H1 (cell line): Measurements from ENCODE around the gene MARK1. TPM values are rescaled to one million over a fixed set of nuclear protein-coding genes. Genes with fewer than 3 reads are reported as not detected.

ENCODE experiments used
- CTCF ChIA-PET: fragments of 300-600 bp; sonication (Branson Sonifier 250); formaldehyde crosslinking; loops from one replicate; lab custom pipeline; 2021; ENCODE audit not compliant: partially characterized antibody; lab: Charles Lee
- POLR2A ChIA-PET: fragments of 300-600 bp; sonication (Branson Sonifier 250); formaldehyde crosslinking; loops from one replicate; lab custom pipeline; 2021; ENCODE audit warnings: inconsistent platforms; ENCODE audit not compliant: partially characterized antibody; lab: Charles Lee
- DNase-seq, 2 experiments: peaks; one replicate each; pipeline versions ENCODE4 v3.0.0 to v3.0.0-alpha.2; 2010 to 2022; ENCODE audit warnings: low spot score in 2 of 2, low read depth in 1 of 2, mixed read lengths in 1 of 2
- FAIRE-seq: peaks from 2 replicates; lab custom pipeline; 2011; peaks lifted over from hg19 to GRCh38; lab: Jason Lieb, UNC
- H2AFZ ChIP-seq: 2 replicates; pipeline ENCODE4 v1.8.1; 2012; ENCODE audit warnings: low read length, inconsistent platforms
- H2AK5ac ChIP-seq: 2 replicates; pipeline ENCODE4 v1.6.1; 2013; ENCODE audit warnings: low read depth, low read length
- H2BK120ac ChIP-seq: replicated peaks from 2 replicates; pipeline ENCODE3; 2013; ENCODE audit warnings: low read depth, low read length, inconsistent platforms
- H2BK12ac ChIP-seq: 2 replicates; pipeline ENCODE4 v1.6.1; 2013; ENCODE audit warnings: low read depth, low read length
- H2BK15ac ChIP-seq: 2 replicates; pipeline ENCODE4 v1.6.1; 2013; ENCODE audit warnings: low read length
- H2BK20ac ChIP-seq: 2 replicates; pipeline ENCODE4 v1.6.1; 2013; ENCODE audit warnings: low read length
- H2BK5ac ChIP-seq: 2 replicates; pipeline ENCODE4 v1.6.1; 2013; ENCODE audit warnings: low read depth, low read length
- H3K14ac ChIP-seq: 2 replicates; pipeline ENCODE4 v1.6.1; 2013; ENCODE audit warnings: inconsistent platforms; ENCODE audit not compliant: insufficient read length
- H3K18ac ChIP-seq: 2 replicates; pipeline ENCODE4 v1.6.1; 2013; ENCODE audit warnings: low read length; ENCODE audit errors: extremely low read depth
- H3K23ac ChIP-seq: 2 replicates; pipeline ENCODE4 v1.6.1; 2013; ENCODE audit warnings: inconsistent platforms; ENCODE audit not compliant: insufficient read length
- H3K23me2 ChIP-seq: 2 replicates; pipeline ENCODE4 v1.6.1; 2013; ENCODE audit warnings: low read depth, low read length
- H3K27ac ChIP-seq: 2 replicates; pipeline ENCODE4 v1.6.1; 2011; ENCODE audit warnings: low read depth, low read length, inconsistent platforms
- H3K27me3 ChIP-seq, 4 experiments: replicated peaks in 1 of 4; 1 replicate in 1 of 4; 2 replicates in 3 of 4; pipeline versions ENCODE4 v1.6.1 to v1.8.1; 2011 to 2013; ENCODE audit warnings: low read length in 3 of 4, mild to moderate bottlenecking in 3 of 4, inconsistent platforms in 2 of 4, mixed read lengths in 2 of 4, moderate library complexity in 1 of 4; ENCODE audit not compliant: control insufficient read depth in 3 of 4, insufficient read depth in 3 of 4; ENCODE audit errors: extremely low read depth in 1 of 4
- H3K36me3 ChIP-seq, 4 experiments: 2 replicates each; pipeline versions ENCODE4 v1.6.1 to v1.8.1; 2011 to 2013; ENCODE audit warnings: mild to moderate bottlenecking in 4 of 4, low read length in 3 of 4, moderate library complexity in 2 of 4, control low read depth in 1 of 4, inconsistent platforms in 1 of 4; ENCODE audit not compliant: insufficient read depth in 4 of 4, control insufficient read depth in 2 of 4
- H3K4ac ChIP-seq: replicated peaks from 2 replicates; pipeline ENCODE3; 2013; ENCODE audit warnings: low read length, low read depth, mixed read lengths, inconsistent platforms; ENCODE audit not compliant: insufficient read length
- H3K4me1 ChIP-seq, 4 experiments: replicated peaks in 1 of 4; 1 replicate in 1 of 4; 2 replicates in 3 of 4; pipeline versions ENCODE4 v1.6.1 to v1.8.1; 2011 to 2013; ENCODE audit warnings: low read length in 3 of 4, inconsistent platforms in 2 of 4, mixed read lengths in 1 of 4; ENCODE audit not compliant: insufficient read depth in 4 of 4, control insufficient read depth in 3 of 4
- H3K4me2 ChIP-seq, 2 experiments: 2 replicates each; pipeline versions ENCODE4 v1.6.1 to v1.8.1; 2011 to 2013; ENCODE audit warnings: low read depth in 2 of 2, low read length in 2 of 2, control low read depth in 1 of 2, inconsistent platforms in 1 of 2, mild to moderate bottlenecking in 1 of 2; ENCODE audit not compliant: insufficient read depth in 1 of 2
- H3K4me3 ChIP-seq, 4 experiments: fragments of 200-600, 300-600 bp in 1 of 4; sonication (generic), shearing (Covaris generic), sonication (Bioruptor Twin) in 1 of 4; 2 replicates each; pipeline versions ENCODE4 v1.5.1 to v1.8.1; 2011 to 2016; ENCODE audit warnings: low read length in 4 of 4, low read depth in 3 of 4, control low read depth in 2 of 4, inconsistent platforms in 2 of 4, mild to moderate bottlenecking in 2 of 4, mixed read lengths in 1 of 4, moderate library complexity in 1 of 4; ENCODE audit not compliant: insufficient read depth in 2 of 4; ENCODE audit errors: extremely low read depth in 1 of 4
- H3K56ac ChIP-seq: replicated peaks from 2 replicates; pipeline ENCODE3; 2013; ENCODE audit warnings: low read depth, mild to moderate bottlenecking, mixed read lengths, low read length, inconsistent platforms; ENCODE audit not compliant: insufficient read length
- H3K79me1 ChIP-seq: 2 replicates; pipeline ENCODE4 v1.6.1; 2013; ENCODE audit warnings: low read depth, low read length, control low read depth
- H3K79me2 ChIP-seq, 2 experiments: 2 replicates each; pipeline versions ENCODE4 v1.6.1 to v1.8.1; 2012 to 2013; ENCODE audit warnings: low read length in 2 of 2, mild to moderate bottlenecking in 2 of 2, inconsistent platforms in 1 of 2; ENCODE audit not compliant: insufficient read depth in 2 of 2, control insufficient read depth in 1 of 2
- H3K9ac ChIP-seq, 4 experiments: replicated peaks in 1 of 4; 1 replicate in 1 of 4; 2 replicates in 3 of 4; pipeline versions ENCODE4 v1.6.1 to v1.8.1; 2011 to 2013; ENCODE audit warnings: low read depth in 3 of 4, low read length in 3 of 4, control low read depth in 2 of 4, mild to moderate bottlenecking in 2 of 4, moderate library complexity in 2 of 4, inconsistent platforms in 1 of 4; ENCODE audit errors: extremely low read depth in 1 of 4
- H3K9me3 ChIP-seq, 2 experiments: 2 replicates each; pipeline versions ENCODE4 v1.6.1 to v1.8.1; 2012 to 2013; ENCODE audit warnings: mild to moderate bottlenecking in 2 of 2, moderate library complexity in 2 of 2, control low read depth in 1 of 2, inconsistent platforms in 1 of 2, low read depth in 1 of 2, low read length in 1 of 2, mixed read lengths in 1 of 2; ENCODE audit not compliant: insufficient read depth in 2 of 2
- H4K20me1 ChIP-seq, 2 experiments: replicated peaks in 1 of 2; 2 replicates each; pipeline versions ENCODE3 to v1.8.1; 2011 to 2013; ENCODE audit warnings: inconsistent platforms in 2 of 2, low read length in 2 of 2, mild to moderate bottlenecking in 1 of 2; ENCODE audit not compliant: insufficient read depth in 2 of 2, control insufficient read depth in 1 of 2
- H4K5ac ChIP-seq: 2 replicates; pipeline ENCODE4 v1.6.1; 2013; ENCODE audit warnings: low read length, low read depth, mixed read lengths, inconsistent platforms; ENCODE audit not compliant: insufficient read length
- H4K8ac ChIP-seq: 2 replicates; pipeline ENCODE4 v1.8.0; 2013; ENCODE audit warnings: mild to moderate bottlenecking, moderate library complexity, low read length, inconsistent platforms; ENCODE audit not compliant: insufficient read depth; ENCODE audit errors: extremely low read depth
- H4K91ac ChIP-seq: replicated peaks from 2 replicates; pipeline ENCODE3; 2013; ENCODE audit warnings: low read length, mixed read lengths, inconsistent platforms; ENCODE audit not compliant: insufficient read length
- BCL11A ChIP-seq, 2 experiments: IDR thresholded peaks; one replicate each; pipeline ENCODE4 v1.6.1; 2011; ENCODE audit warnings: low read depth in 2 of 2, low read length in 2 of 2, mild to moderate bottlenecking in 2 of 2
- CBX5 ChIP-seq: fragments of 300-800, 300-1000 bp; sonication (generic); IDR thresholded peaks from 2 replicates; pipeline ENCODE4 v1.7.1; 2016; ENCODE audit warnings: antibody characterized with exemption, low read length, low read depth
- CEBPB ChIP-seq: IDR thresholded peaks from 2 replicates; pipeline ENCODE4 v1.6.1; 2012; ENCODE audit warnings: low read depth, low read length
- CHD1 ChIP-seq: IDR thresholded peaks from 2 replicates; pipeline ENCODE4 v1.6.1; 2012; ENCODE audit warnings: low read depth, low read length, improper control_type of control experiment
- EGR1 ChIP-seq: IDR thresholded peaks from 2 replicates; pipeline ENCODE4 v1.6.1; 2011; ENCODE audit warnings: low read depth, low read length, borderline replicate concordance
- KDM1A ChIP-seq: fragments of 200-600, 300-600 bp; sonication (generic); IDR thresholded peaks from 2 replicates; pipeline ENCODE4 v1.7.1; 2016; ENCODE audit warnings: mild to moderate bottlenecking, low read length, borderline replicate concordance
- RFX5 ChIP-seq: IDR thresholded peaks from 2 replicates; pipeline ENCODE4 v1.6.1; 2011; ENCODE audit warnings: low read depth, low read length, improper control_type of control experiment, borderline replicate concordance
- SIN3A ChIP-seq, 2 experiments: IDR thresholded peaks in 1 of 2; conservative IDR thresholded peaks in 1 of 2; 2 replicates each; pipeline ENCODE4 v1.6.1; 2011 to 2012; ENCODE audit warnings: low read length in 2 of 2, improper control_type of control experiment in 1 of 2, low read depth in 1 of 2, mild to moderate bottlenecking in 1 of 2
- SIX5 ChIP-seq: IDR thresholded peaks from 2 replicates; pipeline ENCODE4 v1.6.1; 2011; ENCODE audit warnings: mild to moderate bottlenecking, low read depth, low read length
- SUZ12 ChIP-seq: fragments of 200-600 bp; sonication (generic); IDR thresholded peaks from 2 replicates; pipeline ENCODE4 v1.6.1; 2012; ENCODE audit warnings: mild to moderate bottlenecking, inconsistent platforms, low read length, moderate library complexity, mixed read lengths
- TAF1 ChIP-seq: IDR thresholded peaks from 2 replicates; pipeline ENCODE4 v1.6.1; 2011; ENCODE audit warnings: mild to moderate bottlenecking, low read depth, low read length
- TBP ChIP-seq: IDR thresholded peaks from 2 replicates; pipeline ENCODE4 v1.6.1; 2011; ENCODE audit warnings: low read depth, low read length, improper control_type of control experiment
- YY1 ChIP-seq: IDR thresholded peaks from 2 replicates; pipeline ENCODE4 v1.6.1; 2011; ENCODE audit warnings: low read depth, mild to moderate bottlenecking, low read length
- WGBS, 2 experiments: shearing (Covaris generic) in 1 of 2; methylation state at CpG; one replicate each; pipeline versions ENCODE4 v1.1.6 to v1.1.7; 2013 to 2015; ENCODE audit warnings: low lambda C conversion rate in 2 of 2, mixed read lengths in 2 of 2, inconsistent platforms in 1 of 2, low coverage in 1 of 2, missing lambda C conversion rate in 1 of 2; ENCODE audit not compliant: insufficient replicate concordance in 2 of 2, insufficient coverage in 1 of 2, insufficient read length in 1 of 2; ENCODE audit errors: extremely low coverage in 1 of 2, missing lambda C conversion rate in 1 of 2; 5-methylcytosine and 5-hydroxymethylcytosine counted together
- polyA plus RNA-seq, 7 experiments: library from polyadenylated mRNA; depleted of rRNA in 3 of 7; stranded (reverse) in 5 of 7; unstranded in 2 of 7; fragments of >200 nt in 5 of 7; fragments of 200-250 nt in 2 of 7; gene quantifications; 1 replicate in 5 of 7; 2 replicates in 1 of 7; 4 replicates in 1 of 7; pipeline versions ENCODE4 v1.2.1 to v1.2.3, GENCODE V29; 2011 to 2013; ENCODE audit warnings: missing spikeins in 2 of 7, mixed read lengths in 2 of 7
- total RNA-seq: library from RNA; stranded (reverse); fragmentation: NEBNext Ultra II Directional; extraction: Animal tissue kit (Norgen Biotek cat#: 25700); gene quantifications from 2 replicates; pipeline ENCODE4 v1.2.1, GENCODE V29; 2021
- TF ChIP-seq, protein P1 (sequence below): IDR thresholded peaks from 2 replicates; pipeline ENCODE4 v1.6.1; 2011; ENCODE audit warnings: low read length, improper control_type of control experiment

Gene MARK1
- total and polyA plus RNA-seq, 2 of the 8 experiments (the other 6 are each of a cell fraction or from before 2014, with no cell fraction given): 5.5 to 20.5 TPM

DNA sequence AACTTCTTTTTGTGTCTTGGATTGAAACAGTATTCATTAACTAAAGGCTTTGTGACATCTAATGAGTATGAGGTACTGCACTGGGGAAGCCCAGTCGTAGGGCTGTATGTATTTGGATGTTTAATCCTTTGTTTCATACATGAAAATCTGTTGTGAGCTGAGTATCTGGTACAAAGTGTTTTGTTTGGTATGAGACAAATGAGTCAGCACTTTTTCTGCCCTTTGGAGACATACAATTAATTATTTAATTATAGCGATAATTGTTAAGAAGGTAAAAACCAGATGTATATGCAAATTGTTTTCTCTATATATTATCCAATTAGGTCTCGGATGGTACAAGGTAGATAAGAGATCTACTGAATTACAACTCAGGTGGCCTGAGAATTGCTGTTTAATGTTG lies 36.3 kb downstream of the MARK1 start:
- Histone ChIP-seq H3K4me3 (no peak overlapping the region), H3K27me3 (no peaks in the 10 kb centered on the region), H3K4me2 (no peak overlapping the region), H3K56ac (no peak overlapping the region), H2BK15ac (no peak overlapping the region), H3K23ac (no peak overlapping the region), H2BK12ac (no peak overlapping the region), H3K79me1 (peaks cover 7% of the 10 kb centered on the region; the same call in 1 of the 2 replicates), H2BK5ac (no peak overlapping the region), H3K18ac (no peak overlapping the region), H2AK5ac (no peak overlapping the region), H3K9ac (no peak overlapping the region), H2AFZ (no peak overlapping the region), H4K20me1 (peaks cover 0 to 6% of the 10 kb centered on the region in 2 experiments), H3K4ac (no peak overlapping the region), H2BK20ac (no peak overlapping the region), H3K9me3 (no peaks in the 10 kb centered on the region), H3K27ac (no peak overlapping the region), H3K4me1 (peaks cover 0 to 5% (median 0%) of the 10 kb centered on the region in 4 experiments; a peak in 1 of 7 replicates), H3K36me3 (no peaks in the 10 kb centered on the region), H2BK120ac (no peak overlapping the region), H3K79me2 (peaks cover 3 to 98% of the 10 kb centered on the region in 2 experiments; a peak in 3 of 4 replicates), H4K91ac (no peak overlapping the region), H3K23me2 (peaks cover 2% of the 10 kb centered on the region; the same call in 1 of the 2 replicates), H4K5ac (no peak overlapping the region), H4K8ac (no peak overlapping the region), H3K14ac (no peak overlapping the region)
- FAIRE-seq: no peak
- TF ChIP-seq CEBPB (no peak), SUZ12 (no peak), YY1 (no peak), BCL11A (IDR thresholded peaks at IDR 0.05; ENCODE audit: low read depth in 2 of 2, low read length in 2 of 2) (no peak), SIX5 (no peak), EGR1 (no peak), SIN3A (conservative IDR thresholded peaks at IDR 0.05 in 1 of 2, IDR thresholded peaks at IDR 0.05 in 1 of 2; ENCODE audit: low read depth in 1 of 2, low read length in 2 of 2) (no peak), TAF1 (no peak), KDM1A (no peak), CBX5 (no peak), RFX5 (no peak), CHD1 (no peak), TBP (no peak)
- TF ChIP-seq, protein P1, sequence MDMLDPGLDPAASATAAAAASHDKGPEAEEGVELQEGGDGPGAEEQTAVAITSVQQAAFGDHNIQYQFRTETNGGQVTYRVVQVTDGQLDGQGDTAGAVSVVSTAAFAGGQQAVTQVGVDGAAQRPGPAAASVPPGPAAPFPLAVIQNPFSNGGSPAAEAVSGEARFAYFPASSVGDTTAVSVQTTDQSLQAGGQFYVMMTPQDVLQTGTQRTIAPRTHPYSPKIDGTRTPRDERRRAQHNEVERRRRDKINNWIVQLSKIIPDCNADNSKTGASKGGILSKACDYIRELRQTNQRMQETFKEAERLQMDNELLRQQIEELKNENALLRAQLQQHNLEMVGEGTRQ: no peak
- ChIA-PET POLR2A (no interaction called here), CTCF (interaction anchor here (4.0 kb wide), 1 partner anchor 15 kb away, joined by 13 read pairs; no protein-coding TSS in a partner anchor)
- WGBS, 2 experiments: 85% methylated on average over 3 of the region's 3 CpGs; no CpG with 5 or more reads in 1 of the 2 experiments
- no peak for DNase-seq
